Loucy (cell line): ENCODE measurements around the gene TPD52L1.

Experiments used
- EZH2phosphoT487 ChIP-seq: fragments of 200-600 bp; IDR thresholded peaks from 2 replicates; pipeline ENCODE4 v1.6.1; 2018; ENCODE audit warnings: antibody characterized with exemption, mild to moderate bottlenecking, moderate library complexity, borderline replicate concordance
- TF ChIP-seq, protein P1 (sequence below): fragments of 200-600 bp; sonication (generic); conservative IDR thresholded peaks from 2 replicates; pipeline ENCODE4 v1.5.1; 2014; ENCODE audit warnings: mild to moderate bottlenecking, antibody characterized with exemption, low read length

DNA sequence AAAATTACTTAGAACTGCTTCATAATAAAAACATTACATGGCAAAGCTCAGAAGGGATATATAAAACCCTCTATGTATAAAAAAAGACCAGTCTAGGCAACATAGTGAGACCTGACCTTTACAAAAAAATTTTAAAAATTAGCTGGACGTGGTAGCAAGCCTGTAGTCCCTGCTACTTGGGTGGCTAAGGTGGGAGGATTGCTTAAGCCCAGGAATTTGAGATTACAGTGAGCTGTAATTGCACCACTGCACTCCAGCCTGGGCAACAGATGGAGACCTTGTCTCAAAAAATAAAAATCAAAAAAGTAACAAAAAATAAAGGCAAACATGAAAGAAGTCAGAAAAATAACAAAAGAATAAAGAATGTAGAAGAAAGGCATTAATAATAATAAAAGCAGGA, 21.5 kb upstream of the TPD52L1 start:
- TF ChIP-seq, protein P1, sequence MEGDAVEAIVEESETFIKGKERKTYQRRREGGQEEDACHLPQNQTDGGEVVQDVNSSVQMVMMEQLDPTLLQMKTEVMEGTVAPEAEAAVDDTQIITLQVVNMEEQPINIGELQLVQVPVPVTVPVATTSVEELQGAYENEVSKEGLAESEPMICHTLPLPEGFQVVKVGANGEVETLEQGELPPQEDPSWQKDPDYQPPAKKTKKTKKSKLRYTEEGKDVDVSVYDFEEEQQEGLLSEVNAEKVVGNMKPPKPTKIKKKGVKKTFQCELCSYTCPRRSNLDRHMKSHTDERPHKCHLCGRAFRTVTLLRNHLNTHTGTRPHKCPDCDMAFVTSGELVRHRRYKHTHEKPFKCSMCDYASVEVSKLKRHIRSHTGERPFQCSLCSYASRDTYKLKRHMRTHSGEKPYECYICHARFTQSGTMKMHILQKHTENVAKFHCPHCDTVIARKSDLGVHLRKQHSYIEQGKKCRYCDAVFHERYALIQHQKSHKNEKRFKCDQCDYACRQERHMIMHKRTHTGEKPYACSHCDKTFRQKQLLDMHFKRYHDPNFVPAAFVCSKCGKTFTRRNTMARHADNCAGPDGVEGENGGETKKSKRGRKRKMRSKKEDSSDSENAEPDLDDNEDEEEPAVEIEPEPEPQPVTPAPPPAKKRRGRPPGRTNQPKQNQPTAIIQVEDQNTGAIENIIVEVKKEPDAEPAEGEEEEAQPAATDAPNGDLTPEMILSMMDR, result no peak
- no peak for TF ChIP-seq EZH2phosphoT487
